Loucy (cell line): ENCODE results near the gene PRM3.

ENCODE experiments used
- CTCF ChIP-seq: fragments of 200-600 bp; sonication (generic); conservative IDR thresholded peaks from 2 replicates; pipeline ENCODE4 v1.5.1; 2014; ENCODE audit warnings: mild to moderate bottlenecking, antibody characterized with exemption, low read length
- EZH2phosphoT487 ChIP-seq: fragments of 200-600 bp; IDR thresholded peaks from 2 replicates; pipeline ENCODE4 v1.6.1; 2018; ENCODE audit warnings: antibody characterized with exemption, mild to moderate bottlenecking, moderate library complexity, borderline replicate concordance

GRCh38 chr16:11250091-11250785, 23.2 kb downstream of the PRM3 start:
- TF ChIP-seq CTCF = no peak
- no peak for TF ChIP-seq EZH2phosphoT487
